Neuronal stem cell (in vitro differentiated cells): ENCODE results near the gene USP36.
A peak's percentile ranks its signal among the peaks of the same experiment; 100 is the strongest.

Source experiments
- DNase-seq: peaks from one replicate; pipeline ENCODE4 v3.0.0-alpha.2; 2013; ENCODE audit warnings: low spot score
- H2AFZ ChIP-seq: one replicate; pipeline ENCODE4 v1.6.1; 2013; ENCODE audit warnings: mild to moderate bottlenecking, low read length, inconsistent platforms
- H2AK5ac ChIP-seq: 2 replicates; pipeline ENCODE4 v1.6.1; 2013; ENCODE audit warnings: low read depth, mild to moderate bottlenecking, inconsistent platforms, low read length, moderate library complexity, mixed read lengths
- H2BK120ac ChIP-seq: 2 replicates; pipeline ENCODE4 v1.6.1; 2013; ENCODE audit warnings: low read depth, mild to moderate bottlenecking, inconsistent platforms, low read length, moderate library complexity, mixed read lengths
- H2BK12ac ChIP-seq: one replicate; pipeline ENCODE4 v1.6.1; 2013; ENCODE audit warnings: low read length, inconsistent platforms
- H2BK15ac ChIP-seq: 2 replicates; pipeline ENCODE4 v1.6.1; 2013; ENCODE audit warnings: mild to moderate bottlenecking, low read length, inconsistent platforms, mixed read lengths
- H2BK5ac ChIP-seq: one replicate; pipeline ENCODE4 v1.6.1; 2013; ENCODE audit warnings: inconsistent platforms, mild to moderate bottlenecking, low read length, moderate library complexity
- H3K14ac ChIP-seq: one replicate; pipeline ENCODE4 v1.6.1; 2013; ENCODE audit warnings: low read length, inconsistent platforms
- H3K18ac ChIP-seq: 2 replicates; pipeline ENCODE4 v1.6.1; 2013; ENCODE audit warnings: low read length, inconsistent platforms
- H3K23ac ChIP-seq: 2 replicates; pipeline ENCODE4 v1.6.1; 2013; ENCODE audit warnings: low read depth, mild to moderate bottlenecking, mixed read lengths, low read length, inconsistent platforms; ENCODE audit not compliant: poor library complexity
- H3K27ac ChIP-seq: replicated peaks from 3 replicates; pipeline ENCODE4 v1.5.1; 2013; ENCODE audit warnings: low read length, inconsistent platforms
- H3K27me3 ChIP-seq, 3 experiments: 2 replicates each; pipeline ENCODE4 v1.6.1; 2013; ENCODE audit warnings: low read length in 3 of 3, mild to moderate bottlenecking in 2 of 3, inconsistent platforms in 1 of 3, low read depth in 1 of 3, mixed read lengths in 1 of 3, moderate library complexity in 1 of 3; ENCODE audit not compliant: control insufficient read depth in 3 of 3, insufficient read depth in 3 of 3
- H3K36me3 ChIP-seq, 2 donors: replicated peaks in 1 of 2; 2 replicates each; pipeline ENCODE4 v1.6.1; 2013; ENCODE audit warnings: low read length in 2 of 2; ENCODE audit not compliant: control insufficient read depth in 2 of 2, insufficient read depth in 2 of 2
- H3K4ac ChIP-seq: 2 replicates; pipeline ENCODE4 v1.6.1; 2013; ENCODE audit warnings: inconsistent platforms, mild to moderate bottlenecking, low read length, moderate library complexity
- H3K4me1 ChIP-seq, 2 donors: 1 replicate in 1 of 2; 2 replicates in 1 of 2; pipeline ENCODE4 v1.6.1; 2013; ENCODE audit warnings: low read length in 2 of 2, low read depth in 1 of 2; ENCODE audit not compliant: control insufficient read depth in 2 of 2, insufficient read depth in 1 of 2
- H3K4me2 ChIP-seq: one replicate; pipeline ENCODE4 v1.6.1; 2013; ENCODE audit warnings: mild to moderate bottlenecking, low read length, inconsistent platforms; ENCODE audit not compliant: insufficient read depth, poor library complexity, severe bottlenecking
- H3K4me3 ChIP-seq, 2 donors: 2 replicates each; pipeline ENCODE4 v1.5.1; 2013; ENCODE audit warnings: low read length in 2 of 2, mild to moderate bottlenecking in 2 of 2, inconsistent platforms in 1 of 2, moderate library complexity in 1 of 2
- H3K79me1 ChIP-seq: one replicate; pipeline ENCODE4 v1.6.1; 2013; ENCODE audit warnings: low read depth, mild to moderate bottlenecking, inconsistent platforms, low read length, moderate library complexity
- H3K9ac ChIP-seq: one replicate; pipeline ENCODE4 v1.6.1; 2013; ENCODE audit warnings: mild to moderate bottlenecking, low read depth, low read length, inconsistent platforms; ENCODE audit not compliant: poor library complexity
- H3K9me3 ChIP-seq, 2 donors: replicated peaks in 1 of 2; 2 replicates each; pipeline versions ENCODE3 to v1.6.1; 2013; ENCODE audit warnings: low read length in 2 of 2, mild to moderate bottlenecking in 2 of 2, inconsistent platforms in 1 of 2, low read depth in 1 of 2, mixed read lengths in 1 of 2, moderate library complexity in 1 of 2; ENCODE audit not compliant: control insufficient read depth in 2 of 2, insufficient read depth in 1 of 2
- H4K8ac ChIP-seq: one replicate; pipeline ENCODE4 v1.6.1; 2013; ENCODE audit warnings: low read depth, mild to moderate bottlenecking, inconsistent platforms, low read length, moderate library complexity
- H4K91ac ChIP-seq: one replicate; pipeline ENCODE4 v1.6.1; 2013; ENCODE audit warnings: low read length, low read depth, mild to moderate bottlenecking, inconsistent platforms; ENCODE audit not compliant: poor library complexity
- WGBS, 2 donors: extraction: QIAGEN DNeasy Blood & Tissue Kit; methylation state at CpG; one replicate each; pipeline ENCODE4 v1.1.7; 2013; ENCODE audit warnings: missing lambda C conversion rate in 2 of 2, mixed read lengths in 1 of 2; ENCODE audit not compliant: insufficient read length in 2 of 2, insufficient replicate concordance in 1 of 2; ENCODE audit errors: extremely low coverage in 2 of 2; 5-methylcytosine and 5-hydroxymethylcytosine counted together

The USP36 gene

DNA sequence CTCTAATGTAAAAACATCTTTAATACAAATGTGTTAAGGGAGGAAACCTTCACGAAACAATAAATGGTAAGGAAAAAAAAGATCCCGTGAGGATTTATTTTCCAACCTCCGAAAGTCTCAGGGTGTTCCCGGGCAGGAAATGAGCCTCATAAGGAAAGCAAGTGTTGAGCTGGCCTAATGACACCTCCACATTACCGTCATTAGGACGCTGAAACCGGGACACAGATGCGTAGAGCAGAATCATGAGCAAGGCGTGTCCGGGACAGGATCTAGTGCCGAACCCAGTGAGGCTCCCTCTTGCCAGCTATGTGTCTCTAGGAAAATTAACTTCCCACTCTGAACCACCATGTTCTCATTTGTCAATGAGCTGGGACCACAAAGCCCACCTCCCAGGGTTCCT, 35.8 kb downstream of the USP36 start:
- Histone ChIP-seq H3K4ac (no peak overlapping the region), H4K91ac (no peak overlapping the region), H3K36me3 (peaks cover 39 to 92% of the 10 kb centered on the region in 2 donors), H3K4me3 (no peak overlapping the region), H3K4me2 (no peak overlapping the region), H2AK5ac (no peak overlapping the region), H3K18ac (no peak overlapping the region), H2AFZ (no peak overlapping the region), H3K27ac (no peak overlapping the region), H2BK12ac (no peak overlapping the region), H4K8ac (no peak overlapping the region), H3K23ac (no peak overlapping the region), H3K9ac (no peak overlapping the region), H3K14ac (no peak overlapping the region), H3K4me1 (no peaks in the 10 kb centered on the region), H2BK15ac (no peak overlapping the region), H2BK120ac (no peak overlapping the region), H3K79me1 (peaks cover 11% of the 10 kb centered on the region), H3K9me3 (no peaks in the 10 kb centered on the region), H3K27me3 (peaks cover 0 to 2% (median 0%) of the 10 kb centered on the region in 3 experiments), H2BK5ac (no peak overlapping the region)
- DNase-seq = no peak
- no CpG with 5 or more reads among the region's 11 CpGs for WGBS, 2 donors

DNA sequence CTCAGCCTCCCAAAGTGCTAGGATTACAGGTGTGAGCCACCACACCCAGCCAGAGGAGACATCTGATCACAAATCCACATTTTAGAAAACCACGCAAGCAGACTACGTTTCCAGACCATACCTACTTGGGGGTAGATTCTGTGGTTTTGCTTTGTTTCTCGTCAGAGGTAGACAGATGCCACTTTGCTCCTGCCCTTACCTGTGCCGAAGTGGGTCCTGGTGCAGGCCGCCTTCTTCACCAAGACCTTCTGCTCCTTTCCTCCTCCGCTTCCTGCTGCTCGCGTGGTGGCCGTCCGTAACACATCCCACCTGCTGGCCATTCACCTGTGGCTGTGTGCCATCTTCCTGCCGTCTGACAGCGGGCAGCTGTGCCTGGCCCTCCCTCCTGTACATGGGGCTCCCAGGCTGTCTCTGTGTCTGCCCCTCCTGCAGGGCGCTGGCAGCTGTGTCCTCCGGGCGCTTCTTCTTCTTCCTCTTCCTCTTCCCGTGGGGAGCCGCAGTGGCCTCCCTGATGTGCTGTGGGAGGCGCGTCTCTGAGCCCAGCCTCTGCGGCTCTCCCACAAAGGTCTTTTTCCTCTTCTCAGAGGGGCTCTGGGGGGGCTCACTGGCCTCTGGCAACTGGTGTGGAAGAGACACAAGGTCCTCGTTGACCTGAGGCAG, 37.3 kb downstream of the USP36 start:
- H3K4ac ChIP-seq = no peak overlapping the region
- peaks cover 42 to 92% of the 10 kb centered on the region in 2 donors for H3K36me3 ChIP-seq
- H3K23ac ChIP-seq = peak overlapping the region; percentile 52
- no peak overlapping the region for H4K8ac ChIP-seq
- no peak overlapping the region for H2BK12ac ChIP-seq
- no peak overlapping the region for H2AFZ ChIP-seq
- peaks cover 0 to 2% (median 0%) of the 10 kb centered on the region in 3 experiments for H3K27me3 ChIP-seq
- no peak overlapping the region for H4K91ac ChIP-seq
- H2BK15ac ChIP-seq = no peak overlapping the region
- no peak overlapping the region for H3K4me2 ChIP-seq
- no peak overlapping the region for H3K14ac ChIP-seq
- peaks cover 11% of the 10 kb centered on the region for H3K79me1 ChIP-seq
- no peak overlapping the region for H2AK5ac ChIP-seq
- no peak for DNase-seq
- WGBS, 2 donors = no CpG with 5 or more reads among the region's 21 CpGs
- H3K9me3 ChIP-seq = no peaks in the 10 kb centered on the region
- H3K27ac ChIP-seq = no peak overlapping the region
- H3K9ac ChIP-seq = no peak overlapping the region
- H2BK5ac ChIP-seq = no peak overlapping the region
- H3K18ac ChIP-seq = no peak overlapping the region
- H3K4me1 ChIP-seq = no peaks in the 10 kb centered on the region
- no peak overlapping the region for H3K4me3 ChIP-seq
- H2BK120ac ChIP-seq = no peak overlapping the region

DNA sequence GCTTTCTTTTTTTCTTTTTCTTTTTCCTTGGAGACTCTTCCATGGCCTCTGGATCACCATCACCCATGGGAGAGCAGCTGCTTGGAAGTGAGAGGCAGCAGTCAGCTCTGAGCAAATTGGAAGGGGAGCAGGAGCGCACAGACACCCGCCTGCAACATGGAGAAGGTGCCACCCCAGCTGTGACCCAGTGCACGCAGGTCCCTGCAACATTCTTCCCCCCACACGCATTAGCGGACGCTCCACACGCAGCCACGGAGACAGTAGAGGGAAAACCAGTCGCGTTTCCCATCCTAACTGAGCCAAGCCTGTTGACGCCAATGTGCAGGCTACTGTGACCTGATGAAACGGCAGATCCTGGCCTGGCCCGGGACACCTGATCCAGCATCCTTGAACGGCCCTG, 38.2 kb downstream of the USP36 start:
- H3K36me3 ChIP-seq = peaks cover 46 to 92% of the 10 kb centered on the region in 2 donors
- H3K14ac ChIP-seq = no peak overlapping the region
- peak overlapping the region; percentile 44 for H3K9ac ChIP-seq
- H3K23ac ChIP-seq = peak overlapping the region; percentile 43
- H4K91ac ChIP-seq = no peak overlapping the region
- no peak overlapping the region for H2AFZ ChIP-seq
- no CpG with 5 or more reads among the region's 14 CpGs for whole genome bisulfite sequencing, 2 donors
- DNase-seq = no peak
- H3K4me2 ChIP-seq = no peak overlapping the region
- no peaks in the 10 kb centered on the region for H3K4me1 ChIP-seq
- no peak overlapping the region for H3K4ac ChIP-seq
- no peaks in the 10 kb centered on the region for H3K9me3 ChIP-seq
- H3K27me3 ChIP-seq = peaks cover 0 to 2% (median 0%) of the 10 kb centered on the region in 3 experiments
- no peak overlapping the region for H2AK5ac ChIP-seq
- no peak overlapping the region for H3K4me3 ChIP-seq
- no peak overlapping the region for H3K18ac ChIP-seq
- no peak overlapping the region for H2BK12ac ChIP-seq
- H3K27ac ChIP-seq = no peak overlapping the region
- H2BK5ac ChIP-seq = no peak overlapping the region
- H4K8ac ChIP-seq = no peak overlapping the region
- no peak overlapping the region for H2BK15ac ChIP-seq
- peaks cover 11% of the 10 kb centered on the region for H3K79me1 ChIP-seq
- H2BK120ac ChIP-seq = no peak overlapping the region

GRCh38 chr17:78802008-78802407, 38.6 kb downstream of the USP36 start:
- Histone ChIP-seq H3K14ac (no peak overlapping the region), H3K4me1 (no peaks in the 10 kb centered on the region), H3K18ac (no peak overlapping the region), H3K4me2 (no peak overlapping the region), H2AFZ (no peak overlapping the region), H2BK120ac (no peak overlapping the region), H3K4me3 (no peak overlapping the region), H2BK5ac (no peak overlapping the region), H3K27me3 (peaks cover 0 to 2% (median 0%) of the 10 kb centered on the region in 3 experiments), H3K79me1 (peaks cover 12% of the 10 kb centered on the region), H3K9me3 (no peaks in the 10 kb centered on the region), H2BK15ac (no peak overlapping the region), H4K8ac (no peak overlapping the region), H3K36me3 (peaks cover 46 to 92% of the 10 kb centered on the region in 2 donors), H3K9ac (peak overlapping the region; percentile 21), H2BK12ac (no peak overlapping the region), H4K91ac (no peak overlapping the region), H3K4ac (no peak overlapping the region), H2AK5ac (no peak overlapping the region), H3K23ac (no peak overlapping the region), H3K27ac (no peak overlapping the region)
- WGBS, 2 donors = no CpG with 5 or more reads among the region's 30 CpGs
- DNase-seq = no peak
